ENCODE results near the gene LRBA. TPM values are rescaled to one million over a fixed set of nuclear protein-coding genes. Genes with fewer than 3 reads are reported as not detected.

Gene LRBA
- total and polyA plus RNA-seq, 4 donors: 8.2 to 69.8 (median 32.8) TPM

DNA sequence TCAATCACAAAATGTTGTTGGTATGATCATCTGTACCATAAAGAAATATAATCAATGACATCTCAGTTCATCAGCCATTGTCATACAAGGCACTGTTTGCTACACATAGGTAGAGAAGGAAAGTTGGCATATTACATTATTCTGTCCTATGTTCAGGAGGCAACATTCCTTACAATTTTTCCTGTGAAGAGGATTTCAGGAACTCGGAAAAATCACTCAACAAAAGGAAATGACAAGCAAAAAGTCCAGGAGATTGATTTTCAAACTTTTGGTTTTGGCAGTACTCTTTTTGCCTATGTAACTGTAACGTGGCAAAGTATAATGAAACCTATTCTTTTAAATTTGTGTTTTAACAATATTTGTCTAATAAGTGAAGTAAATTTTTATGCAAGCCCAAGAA, 301.8 kb downstream of the LRBA start:
- H3K9me3 ChIP-seq (ENCODE audit: control insufficient read depth in 4 of 4, low read length in 3 of 4): no peaks in the 10 kb centered on the region
- DNase-seq (ENCODE audit: low spot score): no peak
- 81% methylated on average over 2 of the region's 2 CpGs for WGBS
- no peak overlapping the region for H3K9ac ChIP-seq (ENCODE audit: low read depth in 1 of 2, low read length in 2 of 2)
- H3K36me3 ChIP-seq (ENCODE audit: control insufficient read depth in 4 of 4, insufficient read depth in 3 of 4, low read depth in 1 of 4, low read length in 3 of 4): no peaks in the 10 kb centered on the region
- TF ChIP-seq, protein P1, sequence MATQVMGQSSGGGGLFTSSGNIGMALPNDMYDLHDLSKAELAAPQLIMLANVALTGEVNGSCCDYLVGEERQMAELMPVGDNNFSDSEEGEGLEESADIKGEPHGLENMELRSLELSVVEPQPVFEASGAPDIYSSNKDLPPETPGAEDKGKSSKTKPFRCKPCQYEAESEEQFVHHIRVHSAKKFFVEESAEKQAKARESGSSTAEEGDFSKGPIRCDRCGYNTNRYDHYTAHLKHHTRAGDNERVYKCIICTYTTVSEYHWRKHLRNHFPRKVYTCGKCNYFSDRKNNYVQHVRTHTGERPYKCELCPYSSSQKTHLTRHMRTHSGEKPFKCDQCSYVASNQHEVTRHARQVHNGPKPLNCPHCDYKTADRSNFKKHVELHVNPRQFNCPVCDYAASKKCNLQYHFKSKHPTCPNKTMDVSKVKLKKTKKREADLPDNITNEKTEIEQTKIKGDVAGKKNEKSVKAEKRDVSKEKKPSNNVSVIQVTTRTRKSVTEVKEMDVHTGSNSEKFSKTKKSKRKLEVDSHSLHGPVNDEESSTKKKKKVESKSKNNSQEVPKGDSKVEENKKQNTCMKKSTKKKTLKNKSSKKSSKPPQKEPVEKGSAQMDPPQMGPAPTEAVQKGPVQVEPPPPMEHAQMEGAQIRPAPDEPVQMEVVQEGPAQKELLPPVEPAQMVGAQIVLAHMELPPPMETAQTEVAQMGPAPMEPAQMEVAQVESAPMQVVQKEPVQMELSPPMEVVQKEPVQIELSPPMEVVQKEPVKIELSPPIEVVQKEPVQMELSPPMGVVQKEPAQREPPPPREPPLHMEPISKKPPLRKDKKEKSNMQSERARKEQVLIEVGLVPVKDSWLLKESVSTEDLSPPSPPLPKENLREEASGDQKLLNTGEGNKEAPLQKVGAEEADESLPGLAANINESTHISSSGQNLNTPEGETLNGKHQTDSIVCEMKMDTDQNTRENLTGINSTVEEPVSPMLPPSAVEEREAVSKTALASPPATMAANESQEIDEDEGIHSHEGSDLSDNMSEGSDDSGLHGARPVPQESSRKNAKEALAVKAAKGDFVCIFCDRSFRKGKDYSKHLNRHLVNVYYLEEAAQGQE (IDR thresholded peaks at IDR 0.05): no peak
- TF ChIP-seq HNF4G (IDR thresholded peaks at IDR 0.05): no peak
- TF ChIP-seq RXRA (IDR thresholded peaks at IDR 0.05): no peak
- TF ChIP-seq RAD21 (IDR thresholded peaks at IDR 0.05): no peak
- TF ChIP-seq FOXA2 (IDR thresholded peaks at IDR 0.05): no peak
- TF ChIP-seq GABPA (IDR thresholded peaks at IDR 0.05 in 1 of 2, conservative IDR thresholded peaks at IDR 0.05 in 1 of 2): no peak
- TF ChIP-seq FOXA1 (IDR thresholded peaks at IDR 0.05): no peak
- TF ChIP-seq, protein P2, sequence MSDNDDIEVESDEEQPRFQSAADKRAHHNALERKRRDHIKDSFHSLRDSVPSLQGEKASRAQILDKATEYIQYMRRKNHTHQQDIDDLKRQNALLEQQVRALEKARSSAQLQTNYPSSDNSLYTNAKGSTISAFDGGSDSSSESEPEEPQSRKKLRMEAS (IDR thresholded peaks at IDR 0.05): no peak
- TF ChIP-seq SP1 (IDR thresholded peaks at IDR 0.05): no peak
- TF ChIP-seq NR2F2 (IDR thresholded peaks at IDR 0.05): no peak
- TF ChIP-seq YY1 (IDR thresholded peaks at IDR 0.05): no peak
- TF ChIP-seq JUND (IDR thresholded peaks at IDR 0.05): no peak
- TF ChIP-seq, protein P3, sequence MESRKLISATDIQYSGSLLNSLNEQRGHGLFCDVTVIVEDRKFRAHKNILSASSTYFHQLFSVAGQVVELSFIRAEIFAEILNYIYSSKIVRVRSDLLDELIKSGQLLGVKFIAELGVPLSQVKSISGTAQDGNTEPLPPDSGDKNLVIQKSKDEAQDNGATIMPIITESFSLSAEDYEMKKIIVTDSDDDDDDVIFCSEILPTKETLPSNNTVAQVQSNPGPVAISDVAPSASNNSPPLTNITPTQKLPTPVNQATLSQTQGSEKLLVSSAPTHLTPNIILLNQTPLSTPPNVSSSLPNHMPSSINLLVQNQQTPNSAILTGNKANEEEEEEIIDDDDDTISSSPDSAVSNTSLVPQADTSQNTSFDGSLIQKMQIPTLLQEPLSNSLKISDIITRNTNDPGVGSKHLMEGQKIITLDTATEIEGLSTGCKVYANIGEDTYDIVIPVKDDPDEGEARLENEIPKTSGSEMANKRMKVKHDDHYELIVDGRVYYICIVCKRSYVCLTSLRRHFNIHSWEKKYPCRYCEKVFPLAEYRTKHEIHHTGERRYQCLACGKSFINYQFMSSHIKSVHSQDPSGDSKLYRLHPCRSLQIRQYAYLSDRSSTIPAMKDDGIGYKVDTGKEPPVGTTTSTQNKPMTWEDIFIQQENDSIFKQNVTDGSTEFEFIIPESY (IDR thresholded peaks at IDR 0.05): no peak
- TF ChIP-seq EGR1 (IDR thresholded peaks at IDR 0.05; ENCODE audit: low read depth in 2 of 2): no peak
- TF ChIP-seq, protein P4, sequence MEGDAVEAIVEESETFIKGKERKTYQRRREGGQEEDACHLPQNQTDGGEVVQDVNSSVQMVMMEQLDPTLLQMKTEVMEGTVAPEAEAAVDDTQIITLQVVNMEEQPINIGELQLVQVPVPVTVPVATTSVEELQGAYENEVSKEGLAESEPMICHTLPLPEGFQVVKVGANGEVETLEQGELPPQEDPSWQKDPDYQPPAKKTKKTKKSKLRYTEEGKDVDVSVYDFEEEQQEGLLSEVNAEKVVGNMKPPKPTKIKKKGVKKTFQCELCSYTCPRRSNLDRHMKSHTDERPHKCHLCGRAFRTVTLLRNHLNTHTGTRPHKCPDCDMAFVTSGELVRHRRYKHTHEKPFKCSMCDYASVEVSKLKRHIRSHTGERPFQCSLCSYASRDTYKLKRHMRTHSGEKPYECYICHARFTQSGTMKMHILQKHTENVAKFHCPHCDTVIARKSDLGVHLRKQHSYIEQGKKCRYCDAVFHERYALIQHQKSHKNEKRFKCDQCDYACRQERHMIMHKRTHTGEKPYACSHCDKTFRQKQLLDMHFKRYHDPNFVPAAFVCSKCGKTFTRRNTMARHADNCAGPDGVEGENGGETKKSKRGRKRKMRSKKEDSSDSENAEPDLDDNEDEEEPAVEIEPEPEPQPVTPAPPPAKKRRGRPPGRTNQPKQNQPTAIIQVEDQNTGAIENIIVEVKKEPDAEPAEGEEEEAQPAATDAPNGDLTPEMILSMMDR (IDR thresholded peaks at IDR 0.05; ENCODE audit: low read depth, low read length, missing input control): no peak
- no peaks in the 10 kb centered on the region for H3K27me3 ChIP-seq (ENCODE audit: control insufficient read depth in 4 of 4, insufficient read depth in 4 of 4, low read length in 3 of 4)
- peaks cover 0 to 5% (median 2%) of the 10 kb centered on the region in 4 donors for H3K4me1 ChIP-seq (ENCODE audit: control insufficient read depth in 4 of 4, insufficient read depth in 4 of 4, low read length in 3 of 4)
- H3K4me3 ChIP-seq (ENCODE audit: low read depth in 1 of 3, low read length in 3 of 3): no peak overlapping the region
- H3K27ac ChIP-seq (ENCODE audit: low read depth in 1 of 2, low read length in 2 of 2): no peak overlapping the region

DNA sequence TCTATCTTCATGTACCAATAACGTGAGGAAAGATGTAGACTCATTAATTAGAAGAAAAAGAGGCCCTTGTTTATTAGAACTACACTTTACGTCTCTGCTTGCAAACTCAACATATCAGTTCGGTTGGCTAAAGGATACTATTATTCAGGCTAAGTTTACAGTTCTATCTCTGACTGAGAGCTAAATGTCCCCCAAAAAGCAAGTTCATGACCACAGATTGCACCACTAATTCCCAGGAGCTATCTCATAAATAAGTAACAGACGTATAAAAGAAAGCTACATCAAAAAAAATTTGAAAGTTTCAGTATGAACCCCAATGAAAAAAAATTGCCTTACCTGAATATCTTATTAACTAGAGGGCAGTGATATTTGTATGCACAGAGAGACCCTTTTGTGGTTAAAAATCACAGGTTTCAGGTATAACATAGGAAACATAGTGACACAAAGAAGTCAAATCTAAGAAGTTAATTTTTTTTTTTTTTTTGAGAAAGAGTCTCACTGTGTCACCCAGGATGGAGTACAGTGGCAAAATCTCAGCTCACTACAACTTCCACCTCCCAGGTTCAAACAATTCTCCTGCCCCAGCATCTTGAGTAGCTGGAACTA, 304.2 kb downstream of the LRBA start:
- H3K27me3 ChIP-seq (ENCODE audit: control insufficient read depth in 4 of 4, insufficient read depth in 4 of 4, low read length in 3 of 4): no peaks in the 10 kb centered on the region
- H3K36me3 ChIP-seq (ENCODE audit: control insufficient read depth in 4 of 4, insufficient read depth in 3 of 4, low read depth in 1 of 4, low read length in 3 of 4): no peaks in the 10 kb centered on the region
- no peak overlapping the region for H3K4me3 ChIP-seq (ENCODE audit: low read depth in 1 of 3, low read length in 3 of 3)
- H3K9ac ChIP-seq (ENCODE audit: low read depth in 1 of 2, low read length in 2 of 2): no peak overlapping the region
- H3K27ac ChIP-seq (ENCODE audit: low read depth in 1 of 2, low read length in 2 of 2): no peak overlapping the region
- 95% methylated on average over 4 of the region's 4 CpGs for WGBS
- H3K4me1 ChIP-seq (ENCODE audit: control insufficient read depth in 4 of 4, insufficient read depth in 4 of 4, low read length in 3 of 4): peaks cover 2 to 5% (median 3%) of the 10 kb centered on the region in 4 donors
- H3K9me3 ChIP-seq (ENCODE audit: control insufficient read depth in 4 of 4, low read length in 3 of 4): no peaks in the 10 kb centered on the region
- DNase-seq (ENCODE audit: low spot score): no peak
- no peak for TF ChIP-seq JUND (IDR thresholded peaks at IDR 0.05)
- no peak for TF ChIP-seq EGR1 (IDR thresholded peaks at IDR 0.05; ENCODE audit: low read depth in 2 of 2)
- TF ChIP-seq GABPA (IDR thresholded peaks at IDR 0.05 in 1 of 2, conservative IDR thresholded peaks at IDR 0.05 in 1 of 2): no peak
- no peak for TF ChIP-seq YY1 (IDR thresholded peaks at IDR 0.05)
- no peak for TF ChIP-seq HNF4A (conservative IDR thresholded peaks at IDR 0.05)
- no peak for TF ChIP-seq NR2F2 (IDR thresholded peaks at IDR 0.05)
- TF ChIP-seq HNF4G (IDR thresholded peaks at IDR 0.05): no peak
- TF ChIP-seq TAF1 (conservative IDR thresholded peaks at IDR 0.05): no peak
- TF ChIP-seq, protein P3 (IDR thresholded peaks at IDR 0.05): no peak
- TF ChIP-seq FOXA1 (IDR thresholded peaks at IDR 0.05): no peak
- TF ChIP-seq, protein P4 (IDR thresholded peaks at IDR 0.05; ENCODE audit: low read depth, low read length, missing input control): no peak

Measured in liver (tissue), 9 donors.